Bronchial epithelial cell (primary cell): Measurements from ENCODE around the gene SEPTIN5. TPM values are rescaled to one million over a fixed set of nuclear protein-coding genes. Genes with fewer than 3 reads are reported as not detected.

Source experiments
- DNase-seq: peaks from one replicate; pipeline ENCODE4 v3.0.0-alpha.2; 2010; ENCODE audit warnings: low read depth
- FAIRE-seq: peaks from 2 replicates; lab custom pipeline; 2011; peaks lifted over from hg19 to GRCh38; lab: Jason Lieb, UNC
- H3K27me3 ChIP-seq: 2 replicates; pipeline ENCODE4 v1.5.1; 2011; ENCODE audit warnings: low read length; ENCODE audit not compliant: control insufficient read depth, insufficient read depth
- H3K36me3 ChIP-seq: 2 replicates; pipeline ENCODE4 v1.5.1; 2011; ENCODE audit warnings: low read length; ENCODE audit not compliant: control insufficient read depth, insufficient read depth
- H3K4me3 ChIP-seq: 2 replicates; pipeline ENCODE4 v1.5.1; 2011; ENCODE audit warnings: mild to moderate bottlenecking, low read depth, low read length, control low read depth
- CTCF ChIP-seq: IDR thresholded peaks from 2 replicates; pipeline ENCODE4 v1.5.1; 2011; ENCODE audit warnings: mild to moderate bottlenecking, moderate library complexity, low read length, control low read depth, inconsistent platforms; ENCODE audit not compliant: insufficient read depth, severe bottlenecking
- total RNA-seq: library from RNA; depleted of rRNA; stranded (reverse); fragments of >200 nt; gene quantifications from 2 replicates; pipeline ENCODE4 v1.2.1, GENCODE V29; 2014

SEPTIN5 gene
- total RNA-seq, 1 donor from 2014 or later: 5.8 TPM

GRCh38 chr22:19735665-19736510 is 21.6 kb downstream of the SEPTIN5 start:
- Histone ChIP-seq H3K36me3 (no peaks in the 10 kb centered on the region), H3K4me3 (no peak overlapping the region), H3K27me3 (no peaks in the 10 kb centered on the region)
- FAIRE-seq (no peak), DNase-seq (no peak)
- TF ChIP-seq CTCF: no peak

- DNase-seq (no peak), FAIRE-seq (no peak)
- no peaks in the 10 kb centered on the region for H3K36me3 ChIP-seq
- no peak for TF ChIP-seq CTCF
- H3K27me3 ChIP-seq: no peaks in the 10 kb centered on the region
- no peak overlapping the region for H3K4me3 ChIP-seq
Measured at GRCh38 chr22:19737846-19738663, 23.8 kb downstream of the SEPTIN5 start.

- Histone ChIP-seq H3K27me3 (no peaks in the 10 kb centered on the region), H3K36me3 (no peaks in the 10 kb centered on the region), H3K4me3 (no peak overlapping the region)
- TF ChIP-seq CTCF: no peak
- DNase-seq (no peak), FAIRE-seq (no peak)
Measured at GRCh38 chr22:19738664-19739447, 24.6 kb downstream of the SEPTIN5 start.

- Histone ChIP-seq H3K36me3 (no peaks in the 10 kb centered on the region), H3K27me3 (no peaks in the 10 kb centered on the region), H3K4me3 (no peak overlapping the region)
- no peak for TF ChIP-seq CTCF
- FAIRE-seq (no peak), DNase-seq (no peak)
Measured at GRCh38 chr22:19739448-19739895, 25.2 kb downstream of the SEPTIN5 start.

GRCh38 chr22:19739911-19740449 is 25.7 kb downstream of the SEPTIN5 start:
- Histone ChIP-seq H3K36me3 (no peaks in the 10 kb centered on the region), H3K4me3 (no peak overlapping the region), H3K27me3 (no peaks in the 10 kb centered on the region)
- FAIRE-seq (peak; percentile 23), DNase-seq (no peak)
- TF ChIP-seq CTCF: no peak
